Activated CD4-positive, alpha-beta T cell treated with anti-CD3 and anti-CD28 coated beads, Interleukin-2, amount 10 ng/mL, durations not matched to agents 24 days and 14 days (primary cell): Measurements from ENCODE around the gene TRIM27. TPM values are rescaled to one million over a fixed set of nuclear protein-coding genes. Genes with fewer than 3 reads are reported as not detected.
"Not testable (repeated sequence)": the region's sequence is repeated elsewhere in the genome, so short reads cannot be mapped to it uniquely, and the experiment has no call there.

Experiments
- DNase-seq: peaks from one replicate; pipeline ENCODE4 v3.0.0; 2022
- H3K27ac Mint-ChIP-seq: one replicate; pipeline ENCODE4 v1.8.0; 2022; ENCODE audit warnings: mild to moderate bottlenecking, mixed read lengths
- H3K27me3 Mint-ChIP-seq: one replicate; pipeline ENCODE4 v1.8.0; 2022; ENCODE audit warnings: mixed read lengths
- H3K36me3 Mint-ChIP-seq: one replicate; pipeline ENCODE4 v1.8.0; 2022; ENCODE audit warnings: low read depth, mild to moderate bottlenecking, mixed read lengths
- H3K4me1 Mint-ChIP-seq: one replicate; pipeline ENCODE4 v1.8.0; 2021; ENCODE audit warnings: mixed read lengths
- H3K4me3 Mint-ChIP-seq: one replicate; pipeline ENCODE4 v1.8.0; 2022; ENCODE audit warnings: mild to moderate bottlenecking, moderate library complexity, mixed read lengths
- H3K9me3 Mint-ChIP-seq: one replicate; pipeline ENCODE4 v1.8.0; 2021; ENCODE audit warnings: mixed read lengths
- intact Hi-C: fragments of 100-400 bp; cut with micrococcal nuclease; formaldehyde crosslinking; loops from one replicate; pipeline ENCODE4 v1.15.1; 2023
- total RNA-seq: library from RNA; stranded (reverse); gene quantifications from 2 replicates; pipeline ENCODE4 v1.2.3, GENCODE V29; 2022

TRIM27 gene
- total RNA-seq, 1 donor from 2014 or later: 67.3 TPM

DNA sequence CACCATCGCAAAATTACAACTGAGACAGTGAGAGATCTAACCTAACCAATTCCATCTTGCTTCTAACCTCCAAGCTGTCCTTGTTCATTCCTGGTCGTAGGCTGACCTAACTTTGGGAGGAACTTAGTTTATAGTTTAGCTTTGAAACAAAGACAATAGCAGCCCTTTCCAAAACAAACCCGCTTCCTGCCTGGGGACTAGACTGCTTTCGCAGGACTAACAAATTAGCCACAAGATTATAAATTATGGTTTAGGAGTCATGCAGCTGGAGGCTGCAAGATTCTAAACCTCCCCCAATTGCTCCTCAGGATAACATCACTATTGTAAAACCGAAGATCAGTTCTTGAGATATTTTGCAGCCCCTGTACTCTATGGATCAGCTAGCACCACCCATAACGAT, 63.2 kb downstream of the TRIM27 start:
- peaks cover 3% of the 10 kb centered on the region for H3K36me3 Mint-ChIP-seq
- intact Hi-C loops: loop anchor here (10.0 kb wide), 2 partner anchors 154 to 1386 kb away; partner anchors contain the start of gene ZNF184
- peaks cover 19% of the 10 kb centered on the region for H3K27me3 Mint-ChIP-seq
- H3K4me1 Mint-ChIP-seq: peaks cover 23% of the 10 kb centered on the region
- H3K4me3 Mint-ChIP-seq: no peak overlapping the region
- H3K9me3 Mint-ChIP-seq: peaks cover 12% of the 10 kb centered on the region
- no peak for DNase-seq
- H3K27ac Mint-ChIP-seq: no peak overlapping the region

GRCh38 chr6:28858963-28859362, 64.8 kb downstream of the TRIM27 start:
- Mint-ChIP-seq H3K4me3 (no peak overlapping the region), H3K36me3 (peaks cover 3% of the 10 kb centered on the region), H3K27me3 (peaks cover 19% of the 10 kb centered on the region), H3K4me1 (peaks cover 12% of the 10 kb centered on the region), H3K27ac (no peak overlapping the region), H3K9me3 (peaks cover 11% of the 10 kb centered on the region)
- intact Hi-C loops: no loop called here
- DNase-seq: no peak

- peaks cover 2% of the 10 kb centered on the region for H3K4me1 Mint-ChIP-seq
- H3K27me3 Mint-ChIP-seq: peaks cover 30% of the 10 kb centered on the region
- intact Hi-C loops: no loop called here
- H3K36me3 Mint-ChIP-seq: no peaks in the 10 kb centered on the region
- no peak overlapping the region for H3K4me3 Mint-ChIP-seq
- DNase-seq: no peak
- no peak overlapping the region for H3K27ac Mint-ChIP-seq
- H3K9me3 Mint-ChIP-seq: peaks cover 4% of the 10 kb centered on the region
These were observed 67.2 kb downstream of the TRIM27 start for GRCh38 chr6:28856620-28857005.

DNA sequence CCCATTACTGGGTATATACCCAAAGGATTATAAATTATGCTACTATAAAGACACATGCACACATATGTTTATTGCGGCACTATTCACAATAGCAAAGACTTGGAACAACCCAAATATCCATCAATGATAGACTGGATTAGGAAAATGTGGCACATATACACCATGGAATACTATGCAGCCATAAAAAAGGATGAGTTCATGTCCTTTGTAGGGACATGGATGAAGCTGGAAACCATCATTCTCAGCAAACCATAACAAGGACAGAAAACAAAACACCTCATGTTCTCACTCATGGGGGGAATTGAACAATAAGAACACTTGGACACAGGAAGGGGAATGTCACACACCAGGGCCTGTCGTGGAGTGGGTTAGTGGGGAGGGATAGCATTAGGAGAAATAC, 69.4 kb downstream of the TRIM27 start:
- DNase-seq, intact Hi-C loops, H3K4me1 Mint-ChIP-seq, H3K9me3 Mint-ChIP-seq, H3K36me3 Mint-ChIP-seq, H3K4me3 Mint-ChIP-seq, H3K27ac Mint-ChIP-seq: not testable (repeated sequence)
- H3K27me3 Mint-ChIP-seq: peaks cover 33% of the 10 kb centered on the region

Other genes starting within 250 kb of the TRIM27 start
- 0.86 and 0.97 TPM in 2 replicates for gene ZNF311, start 81.3 kb upstream of the TRIM27 start, total RNA-seq
- not detected in 2 replicates for gene OR2W1, start 121.2 kb upstream of the TRIM27 start, total RNA-seq
- gene OR2B3, start 163.3 kb upstream of the TRIM27 start, total RNA-seq: not detected in 2 replicates
- not detected in 2 replicates for gene OR2J1, start 175.5 kb upstream of the TRIM27 start, total RNA-seq
- not detected in 2 replicates for gene OR2J3, start 184.1 kb upstream of the TRIM27 start, total RNA-seq
- gene OR2J2, start 246.9 kb upstream of the TRIM27 start, total RNA-seq: not detected in 2 replicates